Transverse colon (tissue), 4 donors: ENCODE measurements around the gene MEF2B.

Experiments
- CTCF ChIP-seq, 5 experiments: fragments of 200-600 bp in 3 of 5; fragments of 450-650 bp in 2 of 5; sonication (generic) in 3 of 5; IDR thresholded peaks; 1 replicate in 2 of 5; 2 replicates in 3 of 5; pipeline ENCODE4 v1.5.1; 2016 to 2017; ENCODE audit warnings: antibody characterized with exemption in 5 of 5, inconsistent platforms in 3 of 5, mild to moderate bottlenecking in 2 of 5, moderate library complexity in 1 of 5
- POLR2A ChIP-seq: fragments of 450-650 bp; IDR thresholded peaks from one replicate; pipeline ENCODE4 v1.6.1; 2016; ENCODE audit warnings: antibody characterized with exemption, mild to moderate bottlenecking, moderate library complexity
- POLR2AphosphoS5 ChIP-seq, 3 donors: sonication (generic); formaldehyde crosslinking; IDR thresholded peaks; one replicate each; pipeline ENCODE4 v1.6.1; 2016; ENCODE audit warnings: antibody characterized with exemption in 3 of 3

- TF ChIP-seq CTCF (IDR thresholded peaks at IDR 0.05), result no peak
- no peak for TF ChIP-seq POLR2A
- no peak for TF ChIP-seq POLR2AphosphoS5 (IDR thresholded peaks at IDR 0.05)
These were observed 37.2 kb downstream of the MEF2B start for GRCh38 chr19:19132912-19133311.
